H1 (cell line): Measurements from ENCODE around the gene YARS1.

Source experiments
- EP300 ChIP-seq, 2 experiments: IDR thresholded peaks; 1 replicate in 1 of 2; 2 replicates in 1 of 2; pipeline ENCODE4 v1.6.1; 2011 to 2012; ENCODE audit warnings: low read depth in 2 of 2, low read length in 2 of 2, mild to moderate bottlenecking in 2 of 2, borderline replicate concordance in 1 of 2, inconsistent platforms in 1 of 2, moderate library complexity in 1 of 2
- HDAC6 ChIP-seq: IDR thresholded peaks from one replicate; pipeline ENCODE4 v1.7.1; 2012; ENCODE audit warnings: low read depth, mild to moderate bottlenecking, inconsistent platforms, low read length, moderate library complexity
- JUND ChIP-seq: IDR thresholded peaks from 2 replicates; pipeline ENCODE4 v1.6.1; 2011; ENCODE audit warnings: mild to moderate bottlenecking, improper control_type of control experiment, low read length
- KDM4A ChIP-seq: IDR thresholded peaks from one replicate; pipeline ENCODE4 v1.7.1; 2012; ENCODE audit warnings: low read depth, mild to moderate bottlenecking, moderate library complexity, low read length, inconsistent platforms; ENCODE audit not compliant: severe bottlenecking
- NRF1 ChIP-seq: IDR thresholded peaks from 2 replicates; pipeline ENCODE4 v1.6.1; 2011; ENCODE audit warnings: mild to moderate bottlenecking, low read depth, low read length, improper control_type of control experiment
- POLR2A ChIP-seq, 2 experiments: IDR thresholded peaks; 1 replicate in 1 of 2; 2 replicates in 1 of 2; pipeline ENCODE4 v1.6.1; 2011; ENCODE audit warnings: low read depth in 2 of 2, low read length in 2 of 2, mild to moderate bottlenecking in 2 of 2; ENCODE audit errors: control extremely low read depth in 1 of 2
- RAD21 ChIP-seq, 2 experiments: IDR thresholded peaks in 1 of 2; conservative IDR thresholded peaks in 1 of 2; 2 replicates each; pipeline ENCODE4 v1.6.1; 2011; ENCODE audit warnings: low read depth in 2 of 2, low read length in 2 of 2, improper control_type of control experiment in 1 of 2, inconsistent platforms in 1 of 2, mild to moderate bottlenecking in 1 of 2, moderate library complexity in 1 of 2
- SUZ12 ChIP-seq: fragments of 200-600 bp; sonication (generic); IDR thresholded peaks from 2 replicates; pipeline ENCODE4 v1.6.1; 2012; ENCODE audit warnings: mild to moderate bottlenecking, inconsistent platforms, low read length, moderate library complexity, mixed read lengths
- TF ChIP-seq, protein P1 (sequence below), 3 experiments: IDR thresholded peaks; 1 replicate in 2 of 3; 2 replicates in 1 of 3; pipeline versions ENCODE4 v1.5.1 to v1.6.1; 2011; ENCODE audit warnings: low read length in 3 of 3, mild to moderate bottlenecking in 3 of 3, inconsistent platforms in 2 of 3, low read depth in 1 of 3, moderate library complexity in 1 of 3; ENCODE audit not compliant: insufficient read depth in 1 of 3; ENCODE audit errors: control extremely low read depth in 1 of 3

DNA sequence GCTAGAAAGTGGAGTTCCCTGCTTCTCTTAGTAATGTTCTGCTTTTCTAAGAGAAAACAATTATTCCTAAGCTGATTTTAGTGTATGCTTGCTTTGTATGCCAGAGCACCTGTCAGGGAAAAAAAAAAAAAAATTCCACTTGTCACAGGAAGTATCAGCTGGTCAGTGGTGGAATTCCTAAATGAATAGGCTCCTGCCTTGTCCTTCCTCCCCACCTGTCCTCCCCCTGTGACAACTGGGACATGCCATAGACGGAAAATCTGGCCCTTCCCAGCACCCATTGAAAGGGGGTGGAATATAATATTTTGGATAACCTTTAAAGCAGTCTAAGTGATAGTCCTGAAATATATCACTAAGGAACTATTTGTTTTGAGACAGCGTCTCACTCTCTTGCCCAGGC lies 42.8 kb upstream of the YARS1 start:
- TF ChIP-seq JUND (no peak), KDM4A (no peak), EP300 (IDR thresholded peaks at IDR 0.05; ENCODE audit: borderline replicate concordance in 1 of 2, low read depth in 2 of 2, low read length in 2 of 2) (no peak), NRF1 (no peak), HDAC6 (no peak), RAD21 (IDR thresholded peaks at IDR 0.05 in 1 of 2, conservative IDR thresholded peaks at IDR 0.05 in 1 of 2; ENCODE audit: low read depth in 2 of 2, low read length in 2 of 2) (no peak), SUZ12 (no peak), POLR2A (IDR thresholded peaks at IDR 0.05; ENCODE audit: control extremely low read depth in 1 of 2, low read depth in 2 of 2, low read length in 2 of 2) (no peak)
- TF ChIP-seq, protein P1, sequence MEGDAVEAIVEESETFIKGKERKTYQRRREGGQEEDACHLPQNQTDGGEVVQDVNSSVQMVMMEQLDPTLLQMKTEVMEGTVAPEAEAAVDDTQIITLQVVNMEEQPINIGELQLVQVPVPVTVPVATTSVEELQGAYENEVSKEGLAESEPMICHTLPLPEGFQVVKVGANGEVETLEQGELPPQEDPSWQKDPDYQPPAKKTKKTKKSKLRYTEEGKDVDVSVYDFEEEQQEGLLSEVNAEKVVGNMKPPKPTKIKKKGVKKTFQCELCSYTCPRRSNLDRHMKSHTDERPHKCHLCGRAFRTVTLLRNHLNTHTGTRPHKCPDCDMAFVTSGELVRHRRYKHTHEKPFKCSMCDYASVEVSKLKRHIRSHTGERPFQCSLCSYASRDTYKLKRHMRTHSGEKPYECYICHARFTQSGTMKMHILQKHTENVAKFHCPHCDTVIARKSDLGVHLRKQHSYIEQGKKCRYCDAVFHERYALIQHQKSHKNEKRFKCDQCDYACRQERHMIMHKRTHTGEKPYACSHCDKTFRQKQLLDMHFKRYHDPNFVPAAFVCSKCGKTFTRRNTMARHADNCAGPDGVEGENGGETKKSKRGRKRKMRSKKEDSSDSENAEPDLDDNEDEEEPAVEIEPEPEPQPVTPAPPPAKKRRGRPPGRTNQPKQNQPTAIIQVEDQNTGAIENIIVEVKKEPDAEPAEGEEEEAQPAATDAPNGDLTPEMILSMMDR (IDR thresholded peaks at IDR 0.05; ENCODE audit: control extremely low read depth in 1 of 3, insufficient read depth in 1 of 3, low read depth in 1 of 3, low read length in 3 of 3) = no peak
